GM12891 (cell line): ENCODE results near the gene QSER1.

ENCODE experiments used
- PAX5 ChIP-seq: IDR thresholded peaks from 2 replicates; pipeline ENCODE4 v1.6.1; 2011; ENCODE audit warnings: low read length, moderate library complexity, mild to moderate bottlenecking; ENCODE audit not compliant: insufficient read depth, severe bottlenecking
- POLR2A ChIP-seq: IDR thresholded peaks from 2 replicates; pipeline ENCODE4 v1.6.1; 2011; ENCODE audit warnings: low read depth, low read length, control low read depth
- POLR2AphosphoS5 ChIP-seq: IDR thresholded peaks from 2 replicates; pipeline ENCODE4 v1.6.1; 2011; ENCODE audit warnings: low read depth, low read length, control low read depth
- SPI1 ChIP-seq: IDR thresholded peaks from 2 replicates; pipeline ENCODE4 v1.6.1; 2011; ENCODE audit warnings: low read depth, low read length, control low read depth
- TAF1 ChIP-seq: IDR thresholded peaks from 2 replicates; pipeline ENCODE4 v1.6.1; 2011; ENCODE audit warnings: low read depth, low read length, control low read depth

GRCh38 chr11:32893093-32893342 is 407 bp downstream of the QSER1 start:
- TF ChIP-seq PAX5 = no peak
- TF ChIP-seq POLR2AphosphoS5 = no peak
- TF ChIP-seq POLR2A = no peak
- TF ChIP-seq TAF1 = no peak
- no peak for TF ChIP-seq SPI1
